Neural cell (in vitro differentiated cells): ENCODE measurements around the gene RAB11FIP2. TPM values are rescaled to one million over a fixed set of nuclear protein-coding genes. Genes with fewer than 3 reads are reported as not detected.

Source experiments
- H2AFZ ChIP-seq: fragments of 200-600, 300-800 bp; sonication (generic), shearing (Covaris generic); 2 replicates; pipeline ENCODE4 v1.6.0; 2014; ENCODE audit warnings: low read depth, mild to moderate bottlenecking, antibody characterized with exemption, low read length, moderate library complexity
- H3F3A ChIP-seq: fragments of 200-600 bp; shearing (Covaris generic); 2 replicates; pipeline ENCODE4 v1.6.1; 2016; ENCODE audit warnings: mild to moderate bottlenecking, moderate library complexity, mixed read lengths, antibody characterized with exemption, low read length; ENCODE audit not compliant: insufficient read depth, poor library complexity, severe bottlenecking
- H3K27ac ChIP-seq: fragments of 200-600, 300-800 bp; sonication (generic), shearing (Covaris generic); 2 replicates; pipeline ENCODE4 v1.5.1; 2014; ENCODE audit warnings: mild to moderate bottlenecking, low read length, moderate library complexity
- H3K27me3 ChIP-seq: fragments of 300-800, 200-600 bp; sonication (generic), shearing (Covaris generic); 2 replicates; pipeline ENCODE4 v1.6.0; 2014; ENCODE audit warnings: mild to moderate bottlenecking, low read depth, low read length, moderate library complexity; ENCODE audit not compliant: insufficient read depth
- H3K36me3 ChIP-seq: fragments of 300-800, 200-600 bp; sonication (generic), shearing (Covaris generic); 2 replicates; pipeline ENCODE4 v1.5.1; 2014; ENCODE audit warnings: mild to moderate bottlenecking, antibody characterized with exemption, low read length, moderate library complexity; ENCODE audit not compliant: insufficient read depth
- H3K4me2 ChIP-seq: fragments of 300-800, 200-600 bp; sonication (generic), shearing (Covaris generic); 2 replicates; pipeline ENCODE4 v1.6.0; 2014; ENCODE audit warnings: mild to moderate bottlenecking, low read length
- H3K4me3 ChIP-seq: fragments of 300-800, 200-600 bp; sonication (generic), shearing (Covaris generic); 2 replicates; pipeline ENCODE4 v1.5.1; 2014; ENCODE audit warnings: mild to moderate bottlenecking, low read length, moderate library complexity
- H3K79me2 ChIP-seq: fragments of 200-600 bp; shearing (Covaris generic); replicated peaks from 2 replicates; pipeline ENCODE4 v1.6.0; 2014; ENCODE audit warnings: mild to moderate bottlenecking, low read length, moderate library complexity; ENCODE audit not compliant: insufficient read depth
- H3K9ac ChIP-seq: fragments of 300-800, 200-600 bp; sonication (generic), shearing (Covaris generic); 2 replicates; pipeline ENCODE4 v1.6.1; 2016; ENCODE audit warnings: mild to moderate bottlenecking, low read length, mixed read lengths
- H3K9me2 ChIP-seq: fragments of 200-600 bp; shearing (Covaris generic); 2 replicates; pipeline ENCODE4 v1.6.1; 2016; ENCODE audit warnings: mild to moderate bottlenecking, low read length, mixed read lengths; ENCODE audit not compliant: insufficient read depth
- H3K9me3 ChIP-seq: fragments of 200-600, 300-800 bp; sonication (generic), shearing (Covaris generic); 2 replicates; pipeline ENCODE4 v1.6.1; 2016; ENCODE audit warnings: mild to moderate bottlenecking, mixed run types, low read length, moderate library complexity, mixed read lengths
- H4K20me1 ChIP-seq: fragments of 200-600 bp; shearing (Covaris generic); 2 replicates; pipeline ENCODE4 v1.6.1; 2016; ENCODE audit warnings: mild to moderate bottlenecking, mixed run types; ENCODE audit not compliant: insufficient read depth
- CTCF ChIP-seq: fragments of 450-650 bp; IDR thresholded peaks from 2 replicates; pipeline ENCODE4 v1.5.1; 2014; ENCODE audit warnings: antibody characterized with exemption, mild to moderate bottlenecking, moderate library complexity; ENCODE audit not compliant: poor library complexity, severe bottlenecking
- EP300 ChIP-seq: fragments of 450-650 bp; conservative IDR thresholded peaks from 2 replicates; pipeline ENCODE4 v1.6.1; 2014; ENCODE audit warnings: antibody characterized with exemption, mild to moderate bottlenecking, moderate library complexity; ENCODE audit not compliant: poor library complexity, severe bottlenecking
- EZH2 ChIP-seq: fragments of 200-600, 300-800 bp; shearing (Covaris generic), sonication (generic); IDR thresholded peaks from 2 replicates; pipeline ENCODE4 v1.6.1; 2014; ENCODE audit warnings: antibody characterized with exemption, low read length, borderline replicate concordance, mild to moderate bottlenecking; ENCODE audit not compliant: insufficient read depth, poor library complexity, severe bottlenecking
- MXI1 ChIP-seq: fragments of 450-650 bp; conservative IDR thresholded peaks from 2 replicates; pipeline ENCODE4 v1.6.1; 2014; ENCODE audit warnings: antibody characterized with exemption, mild to moderate bottlenecking; ENCODE audit not compliant: poor library complexity, severe bottlenecking
- POLR2AphosphoS5 ChIP-seq: IDR thresholded peaks from 2 replicates; pipeline ENCODE4 v1.6.1; 2012
- RAD21 ChIP-seq: fragments of 450-650 bp; conservative IDR thresholded peaks from 2 replicates; pipeline ENCODE4 v1.6.1; 2014; ENCODE audit warnings: antibody characterized with exemption, mild to moderate bottlenecking, moderate library complexity
- SMC3 ChIP-seq: fragments of 450-650 bp; conservative IDR thresholded peaks from 2 replicates; pipeline ENCODE4 v1.6.1; 2014; ENCODE audit warnings: antibody characterized with exemption, mild to moderate bottlenecking, moderate library complexity; ENCODE audit not compliant: poor library complexity
- TAF1 ChIP-seq: IDR thresholded peaks from 2 replicates; pipeline ENCODE4 v1.6.1; 2012; ENCODE audit warnings: low read depth
- polyA plus RNA-seq: library from polyadenylated mRNA; depleted of rRNA; stranded (reverse); fragments of >200 nt; gene quantifications from 2 replicates; pipeline ENCODE4 v1.2.3, GENCODE V29; 2014
- TF ChIP-seq, protein P1 (sequence below): IDR thresholded peaks from 2 replicates; pipeline ENCODE4 v1.6.1; 2012; ENCODE audit warnings: borderline replicate concordance

The RAB11FIP2 gene
- polyA plus RNA-seq, 1 donor from 2014 or later, result 26.3 TPM

DNA sequence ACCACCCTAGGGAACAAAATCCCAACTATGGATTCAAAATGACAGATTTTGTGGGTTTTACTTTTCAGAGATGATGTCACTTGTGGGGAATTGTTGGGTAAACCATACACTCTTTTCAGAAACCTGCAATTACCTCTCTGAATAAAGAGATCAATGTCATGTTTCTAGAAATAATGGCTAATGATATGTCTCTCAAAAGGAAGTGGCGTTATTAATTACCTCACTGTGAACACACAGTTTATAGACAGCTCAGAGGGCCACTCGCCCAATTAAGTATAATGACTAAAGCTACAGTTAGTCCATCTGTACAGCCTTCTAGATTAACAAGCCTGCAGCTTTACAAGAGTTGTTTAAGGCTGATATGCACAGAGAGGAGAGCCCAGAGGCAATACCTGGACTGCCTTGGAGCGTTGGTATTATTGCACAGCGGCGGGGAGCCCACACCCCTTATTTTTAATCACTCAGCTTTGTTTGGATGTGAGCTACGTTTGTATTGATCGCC is 79.5 kb downstream of the RAB11FIP2 start:
- Histone ChIP-seq H3K36me3 (no peaks in the 10 kb centered on the region), H3K4me2 (no peak overlapping the region), H3K9me3 (no peaks in the 10 kb centered on the region), H3K27ac (no peak overlapping the region), H3K9me2 (no peaks in the 10 kb centered on the region), H3K4me3 (no peak overlapping the region), H3K9ac (no peak overlapping the region), H4K20me1 (no peaks in the 10 kb centered on the region), H3F3A (no peaks in the 10 kb centered on the region), H2AFZ (no peak overlapping the region), H3K27me3 (peaks cover 14% of the 10 kb centered on the region), H3K79me2 (no peaks in the 10 kb centered on the region)
- TF ChIP-seq, protein P1, sequence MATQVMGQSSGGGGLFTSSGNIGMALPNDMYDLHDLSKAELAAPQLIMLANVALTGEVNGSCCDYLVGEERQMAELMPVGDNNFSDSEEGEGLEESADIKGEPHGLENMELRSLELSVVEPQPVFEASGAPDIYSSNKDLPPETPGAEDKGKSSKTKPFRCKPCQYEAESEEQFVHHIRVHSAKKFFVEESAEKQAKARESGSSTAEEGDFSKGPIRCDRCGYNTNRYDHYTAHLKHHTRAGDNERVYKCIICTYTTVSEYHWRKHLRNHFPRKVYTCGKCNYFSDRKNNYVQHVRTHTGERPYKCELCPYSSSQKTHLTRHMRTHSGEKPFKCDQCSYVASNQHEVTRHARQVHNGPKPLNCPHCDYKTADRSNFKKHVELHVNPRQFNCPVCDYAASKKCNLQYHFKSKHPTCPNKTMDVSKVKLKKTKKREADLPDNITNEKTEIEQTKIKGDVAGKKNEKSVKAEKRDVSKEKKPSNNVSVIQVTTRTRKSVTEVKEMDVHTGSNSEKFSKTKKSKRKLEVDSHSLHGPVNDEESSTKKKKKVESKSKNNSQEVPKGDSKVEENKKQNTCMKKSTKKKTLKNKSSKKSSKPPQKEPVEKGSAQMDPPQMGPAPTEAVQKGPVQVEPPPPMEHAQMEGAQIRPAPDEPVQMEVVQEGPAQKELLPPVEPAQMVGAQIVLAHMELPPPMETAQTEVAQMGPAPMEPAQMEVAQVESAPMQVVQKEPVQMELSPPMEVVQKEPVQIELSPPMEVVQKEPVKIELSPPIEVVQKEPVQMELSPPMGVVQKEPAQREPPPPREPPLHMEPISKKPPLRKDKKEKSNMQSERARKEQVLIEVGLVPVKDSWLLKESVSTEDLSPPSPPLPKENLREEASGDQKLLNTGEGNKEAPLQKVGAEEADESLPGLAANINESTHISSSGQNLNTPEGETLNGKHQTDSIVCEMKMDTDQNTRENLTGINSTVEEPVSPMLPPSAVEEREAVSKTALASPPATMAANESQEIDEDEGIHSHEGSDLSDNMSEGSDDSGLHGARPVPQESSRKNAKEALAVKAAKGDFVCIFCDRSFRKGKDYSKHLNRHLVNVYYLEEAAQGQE, result no peak
- no peak for TF ChIP-seq EZH2
- peak; percentile 13 for TF ChIP-seq POLR2AphosphoS5
- TF ChIP-seq SMC3, result no peak
- peak; percentile 16 for TF ChIP-seq EP300
- no peak for TF ChIP-seq TAF1
- TF ChIP-seq MXI1, result no peak
- TF ChIP-seq RAD21, result no peak

DNA sequence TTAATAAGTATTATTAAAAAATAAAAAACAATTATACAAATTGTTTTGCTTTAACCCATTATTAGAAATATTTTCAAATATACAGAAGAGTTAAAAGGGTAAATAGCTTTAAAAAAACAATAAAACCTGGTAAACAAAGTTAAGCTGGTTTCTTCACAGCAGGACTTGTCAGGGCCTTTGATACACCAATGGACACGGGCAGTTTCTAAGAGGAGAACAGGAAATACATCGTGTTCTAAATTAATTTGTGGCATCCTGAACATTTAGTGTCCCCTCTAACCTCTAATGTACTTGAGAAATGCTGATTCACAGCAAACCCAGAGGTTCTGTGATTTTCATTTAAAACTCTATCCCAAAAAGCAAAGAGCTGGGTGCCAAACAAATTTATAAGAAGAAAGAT is 80.8 kb downstream of the RAB11FIP2 start:
- peaks cover 14% of the 10 kb centered on the region for H3K27me3 ChIP-seq
- TF ChIP-seq RAD21, result no peak
- H3K9me2 ChIP-seq, result no peaks in the 10 kb centered on the region
- H3K4me2 ChIP-seq, result no peak overlapping the region
- no peak overlapping the region for H3K27ac ChIP-seq
- no peaks in the 10 kb centered on the region for H3K9me3 ChIP-seq
- no peak overlapping the region for H2AFZ ChIP-seq
- no peaks in the 10 kb centered on the region for H3K79me2 ChIP-seq
- H4K20me1 ChIP-seq, result no peaks in the 10 kb centered on the region
- H3F3A ChIP-seq, result no peaks in the 10 kb centered on the region
- H3K9ac ChIP-seq, result no peak overlapping the region
- H3K36me3 ChIP-seq, result no peaks in the 10 kb centered on the region
- no peak overlapping the region for H3K4me3 ChIP-seq

DNA sequence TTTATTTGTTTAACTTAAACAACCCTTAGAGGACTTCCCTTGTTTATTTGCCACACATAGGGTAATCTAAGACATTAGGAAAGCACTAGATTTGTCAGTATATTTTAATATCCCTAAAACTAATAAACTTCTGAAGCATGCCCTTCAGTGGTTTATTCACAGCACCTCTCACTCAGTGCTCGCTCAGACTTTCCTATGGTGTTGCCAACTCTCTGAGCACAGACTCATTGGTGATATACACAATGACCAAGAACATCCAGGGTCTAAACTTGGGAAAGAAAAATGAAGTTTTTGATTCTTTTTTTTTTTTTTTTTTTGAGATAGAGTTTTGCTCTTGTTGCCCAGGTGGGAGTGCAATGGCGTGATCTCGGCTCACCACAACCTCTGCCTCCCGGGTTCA is 82.2 kb downstream of the RAB11FIP2 start:
- Histone ChIP-seq H3K4me2 (no peak overlapping the region), H3K9ac (no peak overlapping the region), H3K27ac (no peak overlapping the region), H3K4me3 (no peak overlapping the region), H3K36me3 (no peaks in the 10 kb centered on the region), H3K9me2 (no peaks in the 10 kb centered on the region), H2AFZ (no peak overlapping the region), H3K27me3 (peaks cover 14% of the 10 kb centered on the region), H4K20me1 (no peaks in the 10 kb centered on the region), H3K9me3 (no peaks in the 10 kb centered on the region), H3F3A (no peaks in the 10 kb centered on the region), H3K79me2 (no peaks in the 10 kb centered on the region)
- TF ChIP-seq SMC3, result no peak
- TF ChIP-seq EZH2, result no peak
- TF ChIP-seq EP300, result no peak
- TF ChIP-seq RAD21, result no peak
- no peak for TF ChIP-seq CTCF
- no peak for TF ChIP-seq TAF1
- TF ChIP-seq, protein P1, result no peak
- TF ChIP-seq POLR2AphosphoS5, result no peak
- no peak for TF ChIP-seq MXI1
